HG03520 (cell line): ENCODE measurements around the gene KLF9.

ENCODE experiments used
- ATAC-seq: cut with Tn5 transposase; IDR thresholded peaks from one replicate; pipeline ENCODE4 v1.9.1; 2021; ENCODE audit warnings: mild to moderate bottlenecking, moderate library complexity; ENCODE audit not compliant: unreplicated experiment

KLF9 gene

DNA sequence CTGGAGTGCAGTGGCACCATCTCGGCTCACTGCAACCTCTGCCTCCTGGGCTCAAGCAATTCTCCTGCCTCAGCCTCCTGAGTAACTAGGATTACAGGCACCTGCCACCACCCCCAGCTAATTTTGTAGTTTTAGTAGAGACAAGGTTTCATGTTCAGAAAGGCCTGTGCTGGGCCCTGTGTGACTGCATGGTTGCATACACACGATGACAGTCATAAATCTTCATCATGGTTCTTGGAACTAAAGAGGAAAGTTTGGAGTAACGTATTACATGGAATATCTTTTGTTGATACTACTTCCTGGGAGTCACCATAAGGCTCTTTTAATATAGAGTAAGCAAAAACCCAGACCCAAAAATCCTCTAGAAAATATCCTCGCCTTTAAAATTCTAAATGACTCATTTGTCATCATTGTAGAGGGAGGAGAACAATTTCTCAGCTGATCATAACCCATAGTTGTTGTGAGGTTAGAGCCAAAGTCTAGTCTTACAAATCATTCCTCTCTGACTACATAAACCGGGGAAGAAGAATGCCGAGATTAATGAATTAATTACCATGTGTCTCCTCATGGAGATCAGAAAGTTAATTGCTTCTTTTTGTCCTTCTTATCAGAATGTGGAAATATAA is 47.0 kb downstream of the KLF9 start:
- no peak for ATAC-seq

DNA sequence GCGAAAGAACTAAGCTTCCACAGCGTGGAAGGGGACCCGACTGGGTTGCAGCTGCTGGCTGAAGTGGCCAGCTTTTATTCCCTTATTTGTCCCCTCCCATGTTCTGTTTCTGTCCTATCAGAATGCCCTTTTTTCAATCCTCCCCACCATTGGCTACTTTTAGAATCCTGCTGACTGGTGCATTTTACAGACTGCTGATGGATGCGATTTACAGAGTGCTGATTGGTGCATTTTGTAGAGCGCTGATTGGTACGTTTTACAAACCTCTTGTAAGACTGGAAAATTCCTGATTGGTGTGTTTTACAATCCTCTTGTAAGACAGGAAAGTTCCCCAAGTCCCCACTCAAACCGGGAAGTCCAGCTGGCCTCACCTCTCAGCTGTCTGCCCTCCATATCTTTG is 50.7 kb downstream of the KLF9 start:
- ATAC-seq: no peak

DNA sequence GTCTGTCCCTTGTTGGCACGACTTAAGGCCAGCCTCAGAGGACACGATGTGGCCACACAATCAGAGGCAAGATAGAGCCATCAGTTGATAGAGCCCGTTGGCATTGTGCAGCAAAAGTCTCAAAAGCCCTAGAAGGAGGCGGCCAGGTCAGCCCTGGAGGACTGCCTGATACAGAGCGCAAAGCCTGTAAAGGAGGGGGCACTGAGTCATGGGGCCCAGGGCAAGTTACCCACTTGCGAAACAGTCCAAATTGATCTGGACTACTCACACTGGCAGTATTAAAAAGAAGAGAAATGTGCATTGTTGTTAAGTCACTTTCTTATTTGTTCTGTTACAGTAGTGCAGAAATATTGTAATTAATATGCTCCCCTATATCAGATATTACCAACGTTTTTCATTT is 51.5 kb downstream of the KLF9 start:
- ATAC-seq: no peak

DNA sequence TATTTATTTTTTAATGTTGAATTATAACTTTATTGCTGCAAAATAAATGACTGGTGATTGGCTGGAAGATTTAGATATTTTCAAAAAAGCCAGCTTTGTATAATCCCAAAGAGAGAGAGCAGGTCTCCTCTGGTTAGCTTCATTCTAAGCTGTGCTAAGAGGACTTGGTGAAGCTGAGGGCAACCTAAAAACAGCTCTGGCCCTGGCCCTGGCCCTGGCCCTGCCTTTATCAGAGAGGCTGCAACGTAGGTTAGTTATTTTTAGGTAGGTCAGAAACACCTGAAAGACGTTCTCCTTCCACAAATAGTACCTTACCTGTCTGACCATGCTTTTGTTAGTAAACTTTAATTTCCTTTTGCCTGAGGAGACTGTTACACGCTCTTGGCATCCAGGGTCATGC is 58.7 kb downstream of the KLF9 start:
- ATAC-seq: no peak

DNA sequence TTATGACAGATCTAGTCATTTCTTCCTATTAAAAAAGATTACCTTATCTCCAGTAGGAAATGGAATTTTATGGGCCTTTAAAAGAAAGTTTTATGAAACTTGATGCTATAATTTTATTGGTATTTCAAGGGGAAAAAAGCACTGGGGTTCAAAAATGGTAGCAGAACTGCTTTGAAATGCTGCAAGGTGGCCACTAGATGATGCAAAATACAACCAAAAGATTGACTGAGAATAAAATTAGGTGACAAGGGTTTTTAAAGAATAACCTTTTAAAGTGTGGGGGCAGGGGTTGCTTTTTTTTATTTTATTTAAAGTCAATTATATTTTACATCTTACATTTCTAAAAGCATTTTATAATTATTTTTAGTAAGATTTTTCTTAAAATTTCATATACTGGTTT is 61.7 kb downstream of the KLF9 start:
- no peak for ATAC-seq

DNA sequence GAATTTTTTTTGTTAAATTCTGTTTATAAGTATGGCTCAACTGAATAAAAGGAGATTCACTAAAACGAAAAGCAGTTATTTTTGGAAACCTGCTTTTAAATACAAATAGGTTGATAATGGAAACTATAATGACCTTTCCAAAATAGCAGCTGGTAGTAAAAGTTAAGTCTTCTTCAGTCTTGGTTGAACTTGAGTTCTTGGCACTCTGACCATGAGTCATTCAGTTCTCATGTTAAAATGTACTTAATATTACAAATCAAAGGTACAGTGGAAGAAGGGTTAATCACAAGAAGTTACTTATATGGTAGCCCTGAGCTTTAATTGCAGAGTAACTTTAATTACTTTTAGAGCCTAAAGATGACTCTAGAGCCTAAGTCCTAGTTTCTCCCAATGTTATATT is 62.1 kb downstream of the KLF9 start:
- ATAC-seq: no peak

DNA sequence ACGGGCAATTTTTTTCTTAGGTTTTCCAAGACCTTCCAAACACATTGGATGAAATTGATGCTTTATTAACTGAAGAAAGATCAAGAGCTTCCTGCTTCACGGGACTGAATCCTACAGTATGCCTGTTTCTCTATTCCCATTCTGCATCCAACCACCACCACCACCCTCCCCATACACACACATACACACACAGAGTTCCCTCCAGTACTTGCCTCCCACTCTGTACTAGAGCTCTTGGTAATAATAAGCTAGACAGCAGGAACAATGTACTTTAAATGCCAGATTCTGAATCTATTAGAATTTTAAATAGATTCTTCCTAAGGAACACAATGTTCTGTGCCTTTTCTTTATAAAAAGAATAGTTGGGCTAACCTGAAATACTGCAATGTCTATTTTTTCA is 67.4 kb downstream of the KLF9 start:
- no peak for ATAC-seq

DNA sequence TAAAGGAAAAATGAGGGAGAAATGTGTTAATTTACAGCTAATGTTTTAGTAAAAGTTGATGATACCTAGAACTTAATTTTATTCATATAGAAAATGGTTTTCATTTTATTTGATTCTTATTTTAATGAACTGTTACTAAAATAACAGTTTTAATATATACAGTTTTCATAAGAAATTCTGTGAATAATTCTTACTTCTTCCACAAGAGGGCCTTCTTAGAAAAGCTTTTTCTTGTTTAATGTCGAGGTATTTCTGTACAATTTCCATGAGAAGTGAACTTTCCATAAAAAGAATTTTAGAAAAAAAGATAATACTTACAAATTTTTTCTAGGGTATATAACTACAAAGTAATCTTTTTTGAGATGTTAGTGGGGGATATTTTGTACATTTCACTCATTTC is 73.9 kb downstream of the KLF9 start:
- ATAC-seq: no peak
